Frontal cortex (tissue), 4 donors: ENCODE measurements around the gene DRAM1. TPM values are rescaled to one million over a fixed set of nuclear protein-coding genes. Genes with fewer than 3 reads are reported as not detected.
"Not testable (repeated sequence)": the region's sequence is repeated elsewhere in the genome, so short reads cannot be mapped to it uniquely, and the experiment has no call there.

ENCODE experiments used
- DNase-seq, 2 donors: peaks; one replicate each; pipeline ENCODE4 v3.0.0; 2012; ENCODE audit warnings: low spot score in 2 of 2
- FAIRE-seq: peaks from 2 replicates; lab custom pipeline; 2012; peaks lifted over from hg19 to GRCh38; lab: Jason Lieb, UNC
- total RNA-seq: library from RNA; depleted of rRNA; stranded (reverse); fragments of >200 nt; gene quantifications from one replicate; pipeline ENCODE4 v1.2.3, GENCODE V29; 2014
- donor health status: control.
- donor health status: control.
- donor health status: control.

The DRAM1 gene
- total RNA-seq, 1 donor from 2014 or later: 0.82 TPM

DNA sequence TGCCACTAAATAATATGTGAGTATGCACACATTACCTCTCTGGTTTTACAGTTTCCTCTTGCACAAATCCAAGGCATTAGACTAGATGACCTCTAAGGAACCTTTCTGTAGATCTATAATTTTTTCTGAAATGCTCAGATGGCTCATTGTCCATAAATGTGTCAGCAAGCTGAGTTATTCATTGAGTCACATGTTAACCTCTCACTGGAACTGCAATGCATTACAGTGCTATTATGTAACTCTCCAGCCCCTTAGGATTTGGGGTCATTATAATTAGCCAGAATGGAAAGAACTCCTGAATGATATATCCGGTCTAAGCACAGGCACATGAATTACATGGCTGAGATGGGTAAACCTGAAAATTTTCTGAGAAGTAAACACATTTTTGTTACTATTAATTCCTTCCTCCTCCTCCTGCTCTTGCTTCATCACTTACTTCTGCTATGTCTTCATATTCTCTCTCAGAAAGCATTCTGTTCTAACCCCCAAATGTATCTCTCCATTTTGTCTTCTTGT lies 20.3 kb upstream of the DRAM1 start:
- no peak for FAIRE-seq
- no peak for DNase-seq

DNA sequence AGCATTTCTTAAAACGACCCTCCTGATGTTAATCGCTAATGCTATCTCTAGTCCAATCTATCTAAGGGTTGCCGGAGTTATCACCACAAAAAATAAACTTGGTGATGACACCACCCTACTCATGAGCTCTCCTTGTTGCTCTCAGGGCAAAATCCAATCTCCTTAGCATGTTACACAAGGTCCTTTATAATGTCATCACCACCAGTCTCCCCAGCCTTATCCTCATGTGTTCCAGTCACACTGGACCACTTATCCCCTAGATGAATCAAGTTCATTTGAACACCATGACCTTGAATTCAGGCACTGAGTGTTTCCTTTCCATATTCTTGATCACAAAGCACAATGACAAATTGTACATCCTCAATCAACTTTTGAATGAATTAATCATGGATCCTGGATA lies 19.0 kb upstream of the DRAM1 start:
- FAIRE-seq (no peak), DNase-seq (no peak)

DNA sequence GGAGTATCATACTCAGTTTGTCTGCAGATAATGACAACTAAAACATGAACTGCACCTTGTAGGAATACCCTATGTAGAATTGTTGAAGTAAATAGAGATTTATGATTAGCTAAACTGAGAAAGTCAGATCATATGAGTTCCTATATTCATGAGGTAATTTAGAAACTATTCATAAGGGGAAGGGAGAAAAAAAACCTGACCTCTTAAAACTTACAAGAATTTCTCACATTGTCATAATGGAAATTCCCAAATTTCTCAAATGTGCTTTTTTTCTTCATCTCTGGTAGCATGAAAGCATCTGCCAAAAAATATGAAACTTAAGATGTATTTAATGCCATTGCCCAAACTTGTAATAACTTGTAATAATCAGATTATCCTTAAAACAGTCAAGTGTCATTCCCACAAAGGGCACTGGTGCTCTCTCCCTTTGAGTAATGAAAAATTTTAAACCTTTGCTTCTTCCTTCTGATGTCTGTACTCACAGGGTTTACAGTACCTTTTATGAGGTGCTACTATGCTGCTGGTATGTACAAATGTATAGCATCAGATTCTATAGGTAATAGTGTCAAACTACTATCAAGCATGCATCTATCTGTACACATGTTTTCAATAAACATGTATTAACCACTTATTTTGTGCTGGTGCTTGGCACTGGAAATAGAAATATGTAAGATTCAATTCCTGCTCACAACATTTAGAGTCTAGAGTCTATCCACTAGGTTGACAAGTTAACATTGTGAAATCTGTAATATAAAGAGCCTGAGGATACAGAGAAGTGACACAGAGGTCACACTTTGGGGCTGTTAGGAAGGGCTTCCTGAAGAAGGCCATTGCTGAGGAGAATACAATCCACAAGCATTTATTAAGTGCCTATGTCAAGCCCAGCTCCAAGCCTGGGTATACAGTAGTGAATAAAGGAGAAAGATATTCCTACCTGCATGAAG lies 17.4 kb upstream of the DRAM1 start:
- DNase-seq (no peak), FAIRE-seq (no peak)

DNA sequence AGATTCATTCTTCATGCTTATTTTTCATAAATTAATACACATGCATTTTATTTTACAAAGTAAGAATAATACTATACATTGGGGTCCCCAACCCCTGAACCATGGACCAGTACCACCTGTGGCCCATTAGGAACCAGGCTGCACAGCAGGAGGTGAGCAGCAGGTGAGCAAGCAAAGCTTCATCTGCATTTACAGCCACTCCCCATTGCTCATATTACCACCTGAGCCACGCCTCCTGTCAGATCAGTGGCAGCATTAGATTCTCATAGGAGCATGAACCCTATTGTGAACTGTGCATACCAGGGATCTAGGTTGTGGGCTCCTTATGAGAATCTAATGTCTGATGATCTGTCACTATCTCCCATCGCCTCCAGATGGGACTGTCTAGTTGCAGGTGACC lies 15.7 kb upstream of the DRAM1 start:
- DNase-seq, FAIRE-seq: not testable (repeated sequence)

DNA sequence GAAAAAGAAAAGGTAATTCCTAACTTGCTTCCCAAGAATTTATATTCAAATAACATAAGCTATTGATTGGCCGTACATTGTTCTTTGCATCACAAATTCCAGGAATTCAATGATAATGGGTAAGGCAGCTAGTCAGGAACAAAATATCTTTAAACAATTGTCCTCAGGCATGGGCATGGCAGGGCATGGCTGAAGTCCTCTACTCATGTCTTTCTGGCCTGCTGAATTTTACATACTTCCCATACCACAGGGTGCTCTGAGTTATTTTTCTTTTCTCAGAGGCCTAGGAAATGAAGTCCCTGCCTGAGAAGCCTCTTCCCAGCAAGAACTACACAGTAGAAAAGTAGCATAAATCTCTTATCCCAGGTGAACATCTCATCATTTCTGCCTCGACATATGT lies 15.1 kb upstream of the DRAM1 start:
- FAIRE-seq: no peak
- no peak for DNase-seq

DNA sequence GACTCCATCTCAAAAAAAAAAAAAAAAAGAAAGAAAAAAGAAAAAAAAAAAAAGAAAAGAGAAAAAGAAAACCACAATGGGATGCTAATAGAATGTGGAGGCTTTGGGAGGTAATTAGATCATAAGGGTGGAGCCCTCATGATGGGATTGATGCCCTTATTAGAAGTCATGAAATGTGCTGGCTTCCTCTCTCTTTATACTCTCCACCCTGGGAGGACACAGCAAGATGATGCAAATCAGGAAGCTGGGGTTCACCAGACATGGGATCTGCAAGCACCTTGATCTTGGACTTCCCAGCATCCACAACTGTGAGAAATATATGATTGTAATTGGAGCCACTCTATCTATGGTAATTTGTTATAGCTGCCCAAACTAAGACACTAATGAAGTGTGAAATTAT lies 13.4 kb upstream of the DRAM1 start:
- FAIRE-seq (no peak), DNase-seq (no peak)

DNA sequence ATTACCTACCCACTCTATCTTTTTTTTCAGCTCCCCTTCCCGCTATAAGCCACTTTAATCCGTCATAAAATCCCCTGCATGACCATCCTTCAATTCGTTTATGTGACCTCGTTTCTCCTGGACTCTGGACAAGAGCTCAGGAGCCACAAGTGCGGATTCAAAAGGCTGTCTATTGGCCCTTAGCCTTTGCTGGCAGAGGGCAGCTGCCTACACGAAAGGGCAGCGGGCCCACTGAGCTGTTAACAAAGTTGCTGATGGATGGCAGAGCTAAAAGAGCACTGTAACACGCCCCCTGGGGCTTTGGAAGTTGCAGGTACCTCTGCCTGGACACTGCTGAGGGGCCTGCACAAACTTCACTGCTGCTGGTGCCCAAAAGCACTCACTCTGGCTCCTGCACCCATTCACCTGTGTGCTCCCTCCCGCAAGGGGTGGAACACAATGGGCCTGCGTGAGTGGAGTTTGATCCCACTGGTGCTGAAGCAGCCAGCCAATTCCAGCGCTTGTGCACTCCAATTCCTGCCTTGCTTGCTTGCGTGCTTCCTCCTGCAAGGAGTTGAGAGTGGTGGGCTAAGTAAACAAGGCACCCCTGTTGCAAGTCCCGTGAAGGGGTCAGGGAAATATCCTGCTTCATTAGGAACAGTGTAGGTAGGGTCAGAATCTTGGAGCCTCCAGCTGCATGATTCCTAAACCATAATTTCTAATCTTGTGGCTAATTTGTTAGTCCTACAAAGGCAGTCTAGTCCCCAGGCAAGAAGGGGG lies 10.6 kb upstream of the DRAM1 start:
- no peak for DNase-seq
- no peak for FAIRE-seq

DNA sequence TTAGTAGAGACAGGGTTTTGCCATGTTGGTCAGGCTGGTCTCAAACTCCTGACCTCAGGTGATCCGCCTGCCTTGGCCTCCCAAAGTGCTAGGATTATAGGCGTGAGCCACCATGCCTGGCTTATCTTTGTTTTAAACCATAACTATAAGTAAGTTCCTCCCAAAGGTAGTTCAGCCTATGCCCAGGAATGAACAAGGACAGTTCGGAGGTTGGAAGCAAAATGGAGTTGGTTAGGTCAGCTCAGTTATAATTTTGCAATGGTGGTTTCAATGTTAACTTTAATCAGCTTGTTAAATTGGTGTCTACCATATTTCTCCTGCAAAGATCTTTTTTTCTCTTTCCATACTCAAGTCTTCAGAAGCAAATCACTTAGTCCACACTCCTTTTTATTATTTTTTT lies 9.8 kb upstream of the DRAM1 start:
- not testable (repeated sequence) for DNase-seq, FAIRE-seq

DNA sequence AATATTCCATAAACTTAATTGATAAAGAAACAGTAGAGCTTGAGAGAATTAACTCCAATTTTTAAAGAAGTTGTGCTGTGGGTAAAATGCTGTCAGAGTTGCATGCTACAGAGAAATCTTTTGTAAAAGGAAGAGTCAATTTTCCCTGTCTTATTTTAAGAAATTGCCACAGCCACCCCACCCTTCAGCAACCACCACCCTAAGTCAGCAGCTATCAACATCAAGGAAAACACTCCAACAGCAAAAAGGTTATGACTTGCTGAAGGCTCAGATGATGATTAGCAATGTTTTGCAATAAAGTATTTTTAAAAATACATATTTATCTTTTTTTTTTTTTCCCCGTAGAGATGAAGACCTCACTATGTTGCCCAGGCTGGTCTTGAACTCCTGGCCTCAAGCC lies 6.5 kb upstream of the DRAM1 start:
- no peak for FAIRE-seq

DNA sequence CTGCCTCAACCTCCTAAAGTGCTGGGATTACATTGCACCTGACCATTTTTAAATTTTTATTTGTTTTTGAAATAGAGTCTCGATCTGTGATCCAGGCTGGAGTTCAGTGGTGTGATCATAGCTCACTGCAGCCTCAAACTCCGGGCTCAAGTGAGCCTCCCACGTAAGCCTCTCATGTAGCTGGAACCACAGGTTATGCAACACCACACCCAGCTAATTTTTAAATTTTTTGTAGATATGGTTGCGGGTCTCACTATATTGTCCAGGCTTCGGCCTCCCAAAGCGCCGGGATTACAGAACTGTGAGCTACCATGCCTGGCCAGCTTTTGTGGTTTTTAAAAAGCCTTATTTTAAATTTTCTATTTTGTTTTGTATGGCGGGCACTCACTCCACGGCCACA lies 2.2 kb upstream of the DRAM1 start:
- DNase-seq (no peak), FAIRE-seq (no peak)

More for the DNA sequence above, 6.5 kb upstream of the DRAM1 start:
- DNase-seq: no peak

DNA sequence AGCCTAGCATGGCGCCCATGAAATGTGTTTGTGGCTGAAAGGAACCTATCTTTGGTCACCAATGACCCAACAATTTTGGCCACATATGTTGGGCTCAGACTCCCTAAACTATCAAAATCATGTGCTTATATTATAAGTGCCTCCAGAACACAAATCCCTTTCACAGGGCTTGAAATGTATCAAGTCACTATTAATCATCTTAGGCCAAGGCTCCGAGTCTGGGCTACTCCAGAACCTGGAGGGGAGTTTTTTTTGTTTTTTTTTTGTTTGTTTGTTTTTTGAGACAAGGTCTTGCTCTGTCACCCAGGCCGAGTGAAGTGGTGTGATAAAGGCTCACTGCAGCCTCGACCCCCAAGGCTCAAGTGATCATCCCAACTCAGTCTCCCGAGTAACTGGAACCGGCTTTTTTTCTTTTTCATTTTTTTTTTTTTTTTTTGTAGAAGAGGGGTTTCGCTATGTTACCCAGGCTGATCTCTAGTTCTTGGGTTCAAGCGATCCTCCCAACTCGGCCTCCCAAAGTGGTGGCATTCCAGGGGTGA lies 989 bp upstream of the DRAM1 start:
- no peak for FAIRE-seq
- DNase-seq: peak in 1 of 2 donors; percentile 3

DNA sequence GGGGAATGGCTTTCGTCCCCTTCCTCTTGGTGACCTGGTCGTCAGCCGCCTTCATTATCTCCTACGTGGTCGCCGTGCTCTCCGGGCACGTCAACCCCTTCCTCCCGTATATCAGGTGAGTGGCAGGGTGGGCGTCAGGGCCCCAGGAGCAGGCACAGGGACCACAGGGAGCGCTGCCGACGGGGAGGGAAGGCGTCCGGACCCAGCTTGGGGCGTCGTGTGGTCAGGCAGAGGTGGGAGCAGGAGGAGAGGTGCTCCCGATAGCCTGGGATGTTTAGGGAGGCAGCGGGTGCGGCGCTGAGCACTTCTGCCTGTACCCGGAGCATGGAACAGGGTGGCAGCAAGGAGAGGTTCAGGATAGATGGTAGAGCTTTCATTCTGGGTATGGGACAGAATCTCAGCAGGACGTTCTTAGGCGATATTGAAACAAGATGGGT lies 444 bp downstream of the DRAM1 start:
- DNase-seq (peak in 1 of 2 donors; percentile 31), FAIRE-seq (no peak)

DNA sequence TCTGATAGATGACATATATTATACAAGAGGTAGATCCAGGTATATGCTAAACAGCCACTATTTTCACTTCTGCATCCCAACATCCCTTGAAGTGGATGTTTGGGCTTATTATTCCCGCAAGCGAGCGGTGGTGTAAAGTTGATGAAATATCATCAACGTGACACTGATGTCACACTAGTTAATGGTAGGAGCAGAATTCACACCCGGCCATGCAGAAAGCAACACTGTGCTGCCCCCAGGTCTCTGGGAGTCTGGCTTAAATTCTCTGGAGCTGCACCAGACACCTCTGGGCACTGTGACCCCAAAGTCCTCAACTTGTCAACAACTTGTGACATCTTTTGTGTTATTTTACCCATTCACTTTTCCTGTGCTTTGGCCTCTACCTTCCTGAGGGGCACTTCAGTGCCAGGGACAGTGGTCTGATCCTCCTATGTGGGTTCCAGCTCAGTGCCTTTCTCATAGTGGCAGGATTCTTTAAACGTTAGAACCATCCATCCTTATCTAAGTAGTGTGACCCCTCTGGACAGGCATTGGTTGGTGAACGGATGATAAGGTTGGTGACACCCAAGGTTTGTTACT lies 952 bp downstream of the DRAM1 start:
- peak in 1 of 2 donors; percentile 11 for DNase-seq
- no peak for FAIRE-seq

DNA sequence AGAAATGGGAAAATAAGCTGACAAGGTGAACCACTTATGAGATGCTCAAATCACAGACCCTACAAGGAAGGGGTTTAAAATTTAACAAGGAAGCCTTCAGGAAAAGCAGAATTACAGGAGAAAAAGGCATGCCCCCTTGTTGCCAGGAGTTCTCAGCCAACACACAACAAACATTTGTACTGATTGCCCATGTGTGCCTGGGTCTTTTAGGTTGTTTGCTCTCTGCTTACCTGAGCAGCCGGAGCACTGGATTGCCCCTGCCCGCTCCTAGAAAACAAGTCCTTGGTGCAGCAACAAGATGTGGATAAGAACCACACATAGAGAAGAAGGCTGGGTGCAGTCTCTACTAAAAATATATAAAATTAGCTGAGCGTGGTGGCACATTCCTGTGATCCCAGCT lies 3.4 kb downstream of the DRAM1 start:
- FAIRE-seq: no peak

DNA sequence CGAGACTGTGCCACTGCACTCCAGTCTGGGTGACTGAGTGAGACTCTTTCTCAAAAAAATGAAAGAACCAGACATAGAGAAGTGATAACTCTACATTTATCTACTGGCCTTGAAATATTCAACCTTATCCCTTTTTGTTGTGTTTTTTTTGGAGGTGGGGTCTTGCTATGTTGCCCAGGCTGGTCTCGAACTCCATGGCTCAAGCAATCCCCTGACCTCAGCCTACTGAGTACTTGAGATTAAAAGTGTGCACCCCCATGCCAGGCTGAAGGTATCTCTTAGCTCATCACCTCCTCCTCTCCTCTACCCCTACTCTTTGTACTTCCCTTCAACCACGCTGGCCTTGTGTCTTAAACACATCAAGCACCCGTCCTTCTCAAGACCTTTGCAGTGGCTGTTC lies 3.8 kb downstream of the DRAM1 start:
- no peak for FAIRE-seq

More for the DNA sequence above, 3.4 kb downstream of the DRAM1 start:
- no peak for DNase-seq

DNA sequence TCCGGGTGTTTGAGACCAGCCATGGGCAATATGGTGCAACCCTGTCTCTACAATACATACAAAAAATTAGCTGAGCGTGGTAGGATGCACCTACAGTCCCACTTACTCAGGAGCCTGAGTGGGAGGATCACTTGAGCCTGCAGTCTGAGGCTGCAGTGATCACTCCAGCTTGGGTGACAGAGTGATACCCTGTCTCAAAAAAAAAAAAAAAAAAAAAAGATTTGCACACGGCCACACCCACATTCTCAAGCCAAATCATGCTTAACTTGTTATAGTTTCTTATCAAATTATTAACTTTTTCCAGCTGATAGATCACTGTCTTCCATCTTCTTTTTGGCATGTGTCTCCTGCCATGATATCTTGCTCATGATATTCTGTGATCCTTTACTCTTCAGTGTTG lies 6.8 kb downstream of the DRAM1 start:
- DNase-seq (no peak), FAIRE-seq (no peak)

More for the DNA sequence above, 3.8 kb downstream of the DRAM1 start:
- no peak for DNase-seq

DNA sequence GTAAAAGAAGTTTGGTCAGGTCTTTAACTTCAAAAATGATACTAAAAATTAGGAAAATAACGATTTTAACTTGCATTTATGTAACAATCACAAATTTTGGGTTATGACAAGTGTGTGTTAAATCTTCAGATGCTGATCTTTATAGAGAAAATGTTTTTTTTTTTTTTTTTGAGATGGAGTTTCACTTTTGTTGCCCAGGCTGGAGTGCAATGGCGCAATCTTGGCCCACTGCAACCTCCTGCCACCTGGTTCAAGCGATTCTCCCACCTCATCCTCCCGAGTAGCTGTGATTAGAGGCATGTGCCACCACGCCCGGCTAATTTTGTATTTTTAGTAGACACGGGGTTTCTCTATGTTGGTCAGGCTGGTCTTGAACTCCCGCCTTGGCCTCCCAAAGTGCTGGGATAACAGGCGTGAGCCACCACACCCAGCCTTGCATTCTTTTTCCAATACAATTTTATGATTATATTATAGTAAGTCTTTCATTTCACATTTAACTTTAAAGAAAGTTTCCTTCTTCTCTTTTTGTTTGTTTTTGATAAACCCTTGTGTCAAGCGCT lies 7.5 kb downstream of the DRAM1 start:
- not testable (repeated sequence) for FAIRE-seq, DNase-seq

DNA sequence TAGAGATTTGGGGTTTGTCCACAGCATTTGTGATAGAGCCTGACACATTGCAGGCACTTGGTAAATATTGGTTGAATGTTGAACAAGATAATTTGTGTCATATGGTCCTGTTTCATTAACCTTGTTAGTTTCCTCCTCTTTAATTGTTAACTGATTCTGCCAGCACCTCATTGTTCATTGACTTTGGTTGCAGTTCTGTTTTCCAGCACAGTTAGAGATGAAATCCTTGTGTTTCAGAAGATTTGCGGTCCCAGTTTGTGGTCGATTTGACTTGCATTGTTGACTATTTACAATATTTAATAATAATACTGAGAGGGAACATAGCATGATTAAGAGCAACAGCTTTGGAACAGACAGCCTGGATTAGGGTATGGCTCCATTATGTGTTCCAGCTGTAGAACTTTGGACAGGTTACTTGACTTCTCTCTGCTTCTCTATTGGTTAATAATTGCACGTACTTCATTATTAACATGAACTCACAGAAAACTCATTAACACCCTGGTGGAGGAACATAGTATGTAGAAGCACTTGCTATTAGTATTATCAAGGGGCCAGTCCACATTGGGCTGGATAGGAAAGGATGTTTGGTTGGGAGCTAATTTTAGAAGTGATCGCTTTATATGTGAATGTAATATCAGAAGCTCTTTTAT lies 8.7 kb downstream of the DRAM1 start:
- no peak for FAIRE-seq
- no peak for DNase-seq

DNA sequence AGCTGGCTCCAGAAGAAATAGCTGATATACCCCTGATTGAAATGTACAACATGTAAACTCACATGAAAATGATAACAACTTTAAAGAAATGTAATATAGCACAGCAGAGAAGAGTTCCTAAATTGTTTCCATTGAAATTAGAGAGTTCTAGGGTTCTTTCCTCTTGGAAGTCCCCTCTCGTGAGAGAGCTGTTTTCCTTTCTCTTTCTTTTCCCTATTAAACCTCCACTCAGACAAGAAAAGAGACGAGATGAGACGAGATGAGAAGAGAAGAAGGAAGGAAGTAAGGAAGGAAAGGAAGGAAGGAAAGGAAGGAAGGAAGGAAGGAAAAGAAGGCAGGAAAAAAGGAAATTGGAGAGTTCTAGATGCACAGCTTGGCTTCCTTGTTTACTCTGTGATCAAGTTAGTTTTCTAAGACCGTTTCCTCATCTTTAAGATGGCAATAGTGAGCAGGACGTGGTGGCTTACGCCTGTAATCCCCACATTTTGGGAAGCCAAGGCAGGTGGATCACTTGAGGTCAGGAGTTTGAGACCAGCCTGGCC lies 11.9 kb downstream of the DRAM1 start:
- no peak for FAIRE-seq

More for the DNA sequence above, 11.9 kb downstream of the DRAM1 start:
- DNase-seq: no peak
